Measurements from ENCODE around the gene GDPD4. TPM values are rescaled to one million over a fixed set of nuclear protein-coding genes. Genes with fewer than 3 reads are reported as not detected.

The GDPD4 gene
- total RNA-seq, 1 experiment from 2014 or later: not detected

DNA sequence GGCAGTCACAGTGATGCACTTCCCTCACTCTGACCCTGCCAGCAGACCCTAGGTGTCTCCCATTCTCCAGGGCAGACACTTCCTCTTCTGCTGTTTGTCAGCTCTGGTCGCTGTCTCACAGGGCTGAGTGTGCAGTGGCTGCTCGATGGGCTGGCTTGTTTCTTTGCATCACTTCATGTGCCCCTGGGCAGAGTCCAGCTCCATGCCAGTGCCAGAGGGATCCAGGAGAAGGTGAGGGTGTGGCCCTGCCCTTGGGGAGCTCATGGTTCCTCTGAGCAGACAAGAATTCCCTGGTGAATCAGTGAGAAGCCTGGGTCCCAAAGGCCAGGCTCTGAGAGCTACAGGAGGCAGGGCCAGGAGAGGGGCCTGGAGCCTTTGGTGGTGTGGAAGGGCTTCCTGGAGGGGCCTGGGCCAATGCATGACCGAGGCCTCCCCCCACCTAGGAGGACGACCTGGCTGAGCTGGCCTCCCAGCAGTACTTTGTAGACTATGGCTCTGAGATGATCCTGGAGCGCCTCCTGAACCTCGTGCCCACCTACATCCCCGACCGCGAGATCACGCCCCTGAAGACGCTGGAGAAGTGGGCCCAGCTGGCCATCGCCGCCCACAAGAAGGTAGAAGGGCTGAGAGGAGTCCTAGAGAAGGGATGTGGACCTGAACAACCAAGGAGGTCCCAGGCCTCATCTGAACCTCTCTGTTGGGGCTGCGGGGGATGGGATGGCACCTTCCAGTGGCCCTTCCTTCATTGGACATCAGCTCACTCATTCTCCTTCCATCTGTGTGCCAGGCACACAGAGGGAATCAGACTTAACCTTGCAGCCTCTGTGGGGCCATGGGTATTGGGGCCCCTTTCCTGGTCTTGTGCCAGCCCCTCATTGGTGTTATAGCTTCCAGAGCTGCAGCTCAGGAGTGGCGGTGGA, 107.3 kb downstream of the GDPD4 start:
- DNase-seq (ENCODE audit: low read depth, low spot score) (no peak), ATAC-seq (no peak)
- Histone ChIP-seq H3K9me3 (ENCODE audit: control insufficient read depth in 1 of 2, insufficient read depth in 1 of 2, low read depth in 1 of 2, low read length in 2 of 2) (no peaks in the 10 kb centered on the region), H3K9me2 (ENCODE audit: insufficient read depth) (no peaks in the 10 kb centered on the region), H3K4me1 (ENCODE audit: control insufficient read depth in 1 of 2, insufficient read depth in 2 of 2, low read length in 2 of 2) (peaks cover 0 to 19% of the 10 kb centered on the region in 2 experiments; a peak in 3 of 4 replicates), H3K36me3 (ENCODE audit: control insufficient read depth in 1 of 2, insufficient read depth in 2 of 2, low read length in 2 of 2) (no peaks in the 10 kb centered on the region), H3K27ac (ENCODE audit: low read depth, low read length) (no peak overlapping the region), H3K27me3 (ENCODE audit: insufficient read depth, low read length) (no peaks in the 10 kb centered on the region), H4K20me1 (ENCODE audit: insufficient read depth) (no peaks in the 10 kb centered on the region), H2AFZ (ENCODE audit: low read depth, low read length, poor library complexity, severe bottlenecking) (no peak overlapping the region), H3K4me3 (replicated peaks in 1 of 2; ENCODE audit: low read depth in 1 of 2, low read length in 2 of 2) (no peak overlapping the region), H3K4me2 (ENCODE audit: low read length) (no peak overlapping the region), H3K79me2 (ENCODE audit: insufficient read depth, low read length) (no peaks in the 10 kb centered on the region), H3K9ac (ENCODE audit: low read length) (no peak overlapping the region)
- RAD21 ChIA-PET (ENCODE audit: low non-redundant PET in 1 of 2, low total read pairs in 2 of 2, uncharacterized antibody in 2 of 2, unreplicated experiment in 2 of 2): interaction anchor here in 1 of 2 experiments (1.6 kb wide), 1 partner anchor 218 kb away, joined by 4 read pairs; no protein-coding TSS in a partner anchor
- TF ChIP-seq, protein P1, sequence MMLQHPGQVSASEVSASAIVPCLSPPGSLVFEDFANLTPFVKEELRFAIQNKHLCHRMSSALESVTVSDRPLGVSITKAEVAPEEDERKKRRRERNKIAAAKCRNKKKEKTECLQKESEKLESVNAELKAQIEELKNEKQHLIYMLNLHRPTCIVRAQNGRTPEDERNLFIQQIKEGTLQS (IDR thresholded peaks at IDR 0.05): no peak
- TF ChIP-seq ELF1 (IDR thresholded peaks at IDR 0.05; ENCODE audit: borderline replicate concordance, low read depth) (no peak), JUND (IDR thresholded peaks at IDR 0.05) (no peak), SIN3A (IDR thresholded peaks at IDR 0.05; ENCODE audit: low read depth) (no peak), SP1 (IDR thresholded peaks at IDR 0.05; ENCODE audit: low read depth) (no peak), CBX3 (IDR thresholded peaks at IDR 0.05; ENCODE audit: low read depth) (no peak)
- TF ChIP-seq, protein P2, sequence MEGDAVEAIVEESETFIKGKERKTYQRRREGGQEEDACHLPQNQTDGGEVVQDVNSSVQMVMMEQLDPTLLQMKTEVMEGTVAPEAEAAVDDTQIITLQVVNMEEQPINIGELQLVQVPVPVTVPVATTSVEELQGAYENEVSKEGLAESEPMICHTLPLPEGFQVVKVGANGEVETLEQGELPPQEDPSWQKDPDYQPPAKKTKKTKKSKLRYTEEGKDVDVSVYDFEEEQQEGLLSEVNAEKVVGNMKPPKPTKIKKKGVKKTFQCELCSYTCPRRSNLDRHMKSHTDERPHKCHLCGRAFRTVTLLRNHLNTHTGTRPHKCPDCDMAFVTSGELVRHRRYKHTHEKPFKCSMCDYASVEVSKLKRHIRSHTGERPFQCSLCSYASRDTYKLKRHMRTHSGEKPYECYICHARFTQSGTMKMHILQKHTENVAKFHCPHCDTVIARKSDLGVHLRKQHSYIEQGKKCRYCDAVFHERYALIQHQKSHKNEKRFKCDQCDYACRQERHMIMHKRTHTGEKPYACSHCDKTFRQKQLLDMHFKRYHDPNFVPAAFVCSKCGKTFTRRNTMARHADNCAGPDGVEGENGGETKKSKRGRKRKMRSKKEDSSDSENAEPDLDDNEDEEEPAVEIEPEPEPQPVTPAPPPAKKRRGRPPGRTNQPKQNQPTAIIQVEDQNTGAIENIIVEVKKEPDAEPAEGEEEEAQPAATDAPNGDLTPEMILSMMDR (IDR thresholded peaks at IDR 0.05 in 2 of 3, conservative IDR thresholded peaks at IDR 0.05 in 1 of 3; ENCODE audit: borderline replicate concordance in 1 of 3, insufficient read depth in 1 of 3, low read depth in 2 of 3, low read length in 2 of 3): no peak
- POLR2A ChIA-PET: no interaction called here
- CTCF ChIA-PET: interaction anchor here (0.6 to 2.1 kb wide), 4 partner anchors 147 to 426 kb away, joined by 3 to 11 read pairs (median 4); no protein-coding TSS in a partner anchor
- intact Hi-C loops (cut with micrococcal nuclease): loop anchor here (2.0 kb wide), 1 partner anchor 279 kb away; no protein-coding TSS in a partner anchor
- no TSS peak for BruUV-seq (replicated peaks)
